Measurements from ENCODE around the gene ACADM. TPM values are rescaled to one million over a fixed set of nuclear protein-coding genes. Genes with fewer than 3 reads are reported as not detected.
"Not testable (repeated sequence)": the region's sequence is repeated elsewhere in the genome, so short reads cannot be mapped to it uniquely, and the experiment has no call there.

ACADM gene
- 100 to 1,000 TPM; 127 to 150 (median 133) TPM for polyA plus RNA-seq (ENCODE audit: insufficient read length in 4 of 4)

DNA sequence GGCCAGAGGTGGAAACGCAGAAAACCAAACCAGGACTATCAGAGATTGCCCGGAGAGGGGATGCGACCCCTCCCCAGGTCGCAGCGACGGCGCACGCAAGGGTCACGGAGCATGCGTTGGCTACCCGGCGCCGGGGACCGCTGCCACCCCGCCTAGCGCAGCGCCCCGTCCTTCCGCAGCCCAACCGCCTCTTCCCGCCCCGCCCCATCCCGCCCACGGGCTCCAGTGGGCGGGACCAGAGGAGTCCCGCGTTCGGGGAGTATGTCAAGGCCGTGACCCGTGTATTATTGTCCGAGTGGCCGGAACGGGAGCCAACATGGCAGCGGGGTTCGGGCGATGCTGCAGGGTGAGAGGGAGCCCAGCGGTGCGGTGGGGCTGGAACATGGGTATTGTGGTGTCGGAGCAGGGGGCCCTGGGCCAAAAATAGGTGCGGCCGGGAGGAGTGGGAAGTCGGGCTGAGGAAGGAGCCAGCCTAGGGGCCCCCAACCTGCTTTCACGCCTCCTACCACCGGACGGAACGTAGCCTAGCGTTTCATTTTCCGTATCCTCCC, at the start of gene ACADM:
ACADM (plus strand) TSS at position 238 of the 551 bp plus-strand sequence; CDS start at position 317, 79 bp downstream.
- DNase-seq (ENCODE audit: low read depth in 4 of 4, low spot score in 3 of 4), result peak; percentile 64 to 77 (median 73)

DNA sequence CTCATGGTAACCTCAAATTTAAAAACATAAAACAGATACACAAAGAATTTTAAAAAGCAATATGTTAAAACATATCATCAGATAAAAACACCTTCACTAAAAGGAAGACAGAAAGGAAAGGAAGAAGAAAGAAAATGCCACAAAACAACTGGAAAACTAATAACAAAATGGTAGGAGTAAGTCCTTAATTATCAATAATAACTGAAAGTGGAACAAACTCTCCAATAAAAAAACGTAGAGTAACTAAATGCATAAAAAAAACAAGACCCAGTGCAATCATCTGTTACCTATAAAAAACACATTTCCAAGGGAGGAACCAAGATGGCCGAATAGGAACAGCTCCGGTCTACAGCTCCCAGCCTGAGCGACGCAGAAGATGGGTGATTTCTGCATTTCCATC, 47.1 kb upstream of the ACADM start:
- no peak for DNase-seq (ENCODE audit: low read depth in 4 of 4, low spot score in 3 of 4)

DNA sequence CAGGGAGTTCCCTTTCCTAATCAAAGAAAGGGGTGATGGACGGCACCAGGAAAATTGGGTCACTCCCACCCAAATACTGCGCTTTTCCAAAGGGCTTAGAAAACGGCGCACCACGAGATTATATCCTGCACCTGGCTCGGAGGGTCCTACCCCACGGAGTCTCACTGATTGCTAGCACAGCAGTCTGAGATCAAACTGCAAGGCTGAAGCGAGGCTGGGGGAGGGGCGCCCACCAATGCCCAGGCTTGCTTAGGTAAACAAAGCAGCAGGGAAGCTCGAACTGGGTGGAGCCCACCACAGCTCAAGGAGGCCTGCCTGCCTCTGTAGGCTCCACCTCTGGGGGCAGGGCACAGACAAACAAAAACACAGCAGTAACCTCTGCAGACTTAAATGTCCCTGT, 46.5 kb upstream of the ACADM start:
- not testable (repeated sequence) for DNase-seq (ENCODE audit: low read depth in 4 of 4, low spot score in 3 of 4)

DNA sequence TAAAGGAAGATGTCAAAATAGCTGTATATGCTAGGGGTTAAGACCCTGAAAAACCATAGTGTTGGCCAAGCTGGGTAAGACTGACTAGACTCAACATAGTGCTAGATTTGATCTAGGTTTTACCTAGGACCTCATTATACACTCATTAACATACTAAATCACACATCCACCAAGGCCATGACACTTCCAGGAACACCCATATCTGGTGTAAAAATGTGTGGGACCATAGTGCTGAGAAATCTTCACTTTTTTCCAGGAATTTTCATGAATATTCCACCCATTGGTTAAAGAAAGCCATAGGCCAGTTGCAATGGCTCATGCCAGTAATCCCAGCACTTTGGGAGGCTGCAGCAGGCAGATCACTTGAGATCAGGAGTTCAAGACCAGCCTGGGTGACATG, 34.0 kb upstream of the ACADM start:
- no peak for DNase-seq (ENCODE audit: low read depth in 4 of 4, low spot score in 3 of 4)

DNA sequence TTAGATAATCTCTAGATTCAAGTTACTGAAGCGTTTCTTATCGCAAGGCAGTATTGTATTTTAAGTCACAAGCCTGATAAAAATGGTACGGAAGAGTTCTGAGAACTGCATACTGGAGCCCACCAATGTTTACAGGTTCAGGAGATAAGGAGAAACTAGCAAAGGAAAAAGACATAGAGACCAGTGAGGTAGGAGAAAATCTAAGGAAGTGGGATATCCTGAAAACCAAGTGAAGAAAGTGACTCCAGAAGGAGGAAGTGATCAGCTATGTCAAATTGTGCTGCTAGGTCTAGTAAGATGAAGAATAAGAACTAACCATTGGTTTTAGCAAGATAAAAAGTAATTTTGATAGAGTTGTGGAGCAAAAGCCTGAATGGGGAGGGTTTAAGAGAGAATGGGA, 31.0 kb upstream of the ACADM start:
- no peak for DNase-seq (ENCODE audit: low read depth in 4 of 4, low spot score in 3 of 4)

DNA sequence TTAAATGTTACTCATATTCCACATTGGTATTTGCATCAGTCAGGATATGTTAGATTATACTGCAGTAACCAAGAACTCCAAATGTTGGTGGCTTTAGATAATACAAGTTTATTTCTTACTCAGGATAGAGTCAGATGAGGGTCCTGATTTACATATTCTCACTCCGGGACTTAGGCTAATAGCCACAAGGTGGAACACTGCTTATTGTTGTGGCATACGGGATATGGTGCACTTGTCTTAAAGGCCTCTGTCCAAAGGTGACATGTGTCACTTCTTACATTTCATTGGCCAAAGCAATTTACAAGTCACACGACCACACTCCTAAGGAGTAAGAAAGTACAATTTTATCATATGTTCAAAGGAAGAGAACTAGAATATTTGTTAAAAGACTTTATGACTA, 28.5 kb upstream of the ACADM start:
- no peak for DNase-seq (ENCODE audit: low read depth in 4 of 4, low spot score in 3 of 4)

DNA sequence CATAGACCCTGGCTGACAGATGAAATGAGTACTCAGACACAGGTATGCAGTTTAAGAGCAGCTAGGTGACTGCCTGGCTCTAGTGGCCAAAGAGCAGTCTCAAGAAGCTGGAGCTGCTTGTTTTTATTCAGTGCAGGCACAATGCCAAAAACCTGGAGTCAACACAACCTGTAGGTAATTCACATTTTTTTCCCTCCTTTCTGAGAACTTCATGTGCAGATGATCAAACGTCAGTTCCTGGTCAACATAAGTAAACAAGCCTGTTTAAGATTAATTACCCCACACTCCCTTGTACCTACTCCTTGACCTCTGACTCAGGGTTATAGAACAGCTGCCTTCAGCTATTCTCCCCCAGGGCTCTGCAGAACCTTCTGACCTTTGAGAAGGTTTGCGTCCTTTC, 17.3 kb upstream of the ACADM start:
- no peak for DNase-seq (ENCODE audit: low read depth in 4 of 4, low spot score in 3 of 4)

DNA sequence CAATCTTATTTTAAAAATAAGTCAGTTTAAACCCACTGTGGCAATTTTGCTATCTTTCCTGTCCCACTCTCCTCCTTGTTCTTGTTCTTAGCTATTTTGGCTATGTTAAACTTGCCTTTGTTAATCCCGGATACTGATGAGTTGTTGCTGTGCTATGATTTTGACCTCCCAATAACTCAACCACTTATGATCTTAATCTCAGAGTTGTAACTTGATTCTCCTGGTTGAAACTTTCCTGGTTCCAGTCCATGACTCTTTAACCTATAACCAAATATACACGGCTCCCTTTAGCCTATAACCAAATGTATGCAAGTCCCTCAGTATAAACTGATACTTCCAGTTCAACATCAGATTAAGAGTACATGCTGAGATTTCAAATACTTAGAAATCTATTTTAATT, 15.6 kb upstream of the ACADM start:
- no peak for DNase-seq (ENCODE audit: low read depth in 4 of 4, low spot score in 3 of 4)

DNA sequence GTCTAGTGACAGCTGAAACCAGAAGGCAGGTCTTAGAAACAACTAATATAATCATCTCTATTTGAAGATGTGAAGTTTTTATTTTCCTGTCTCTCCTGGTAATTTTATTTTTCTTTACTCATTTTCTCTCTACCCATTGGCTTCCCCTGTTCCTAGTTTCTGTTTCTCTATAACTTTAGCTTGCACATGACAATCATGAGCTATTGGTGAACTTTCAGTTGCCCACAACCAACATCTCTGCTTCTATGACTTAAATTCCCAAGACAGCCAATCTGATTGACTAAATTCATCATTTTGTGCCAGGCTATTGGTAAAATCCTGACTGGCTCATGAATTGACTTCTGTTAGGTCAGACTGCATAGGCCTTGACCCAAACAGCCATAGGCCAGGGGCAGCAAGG, 13.7 kb upstream of the ACADM start:
- DNase-seq (ENCODE audit: low read depth in 4 of 4, low spot score in 3 of 4), result no peak

DNA sequence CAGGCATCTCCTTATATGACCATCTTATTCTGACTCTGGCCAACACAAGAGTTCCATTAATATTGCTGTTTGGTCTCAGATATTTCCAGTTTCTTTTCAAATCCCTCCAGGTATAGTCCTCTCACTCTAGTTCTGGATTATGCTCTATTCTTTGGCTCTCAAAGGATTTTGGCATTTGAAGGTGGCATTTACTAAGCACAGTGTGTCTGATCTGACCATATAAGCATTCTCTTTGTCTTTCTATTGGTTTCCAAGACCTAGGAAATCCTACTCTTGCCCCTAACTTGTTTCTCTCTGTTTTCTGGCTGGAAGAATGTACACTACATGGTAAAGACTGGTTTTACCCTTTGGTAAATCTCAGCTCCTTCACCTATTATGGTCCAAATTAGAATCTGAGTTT, 12.7 kb upstream of the ACADM start:
- no peak for DNase-seq (ENCODE audit: low read depth in 4 of 4, low spot score in 3 of 4)

DNA sequence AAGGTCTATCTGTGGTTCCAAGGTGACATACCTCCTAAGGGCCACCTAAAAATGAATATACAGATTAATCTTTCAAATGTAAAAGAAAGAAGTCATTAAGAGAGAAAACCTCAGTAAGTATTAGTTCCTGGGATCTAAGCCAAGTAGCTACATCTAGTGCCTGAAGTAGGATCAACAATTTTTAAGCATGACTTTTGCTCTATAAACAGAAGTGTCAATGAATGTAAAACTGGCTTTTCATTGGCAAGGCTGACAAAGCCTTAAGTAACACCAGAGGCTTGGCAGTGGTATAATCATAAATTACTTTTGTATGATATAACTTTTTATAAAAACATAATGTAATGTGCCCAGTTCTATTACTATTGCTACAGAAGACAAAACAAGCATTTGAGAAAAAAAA, 12.2 kb upstream of the ACADM start:
- DNase-seq (ENCODE audit: low read depth in 4 of 4, low spot score in 3 of 4), result no peak

DNA sequence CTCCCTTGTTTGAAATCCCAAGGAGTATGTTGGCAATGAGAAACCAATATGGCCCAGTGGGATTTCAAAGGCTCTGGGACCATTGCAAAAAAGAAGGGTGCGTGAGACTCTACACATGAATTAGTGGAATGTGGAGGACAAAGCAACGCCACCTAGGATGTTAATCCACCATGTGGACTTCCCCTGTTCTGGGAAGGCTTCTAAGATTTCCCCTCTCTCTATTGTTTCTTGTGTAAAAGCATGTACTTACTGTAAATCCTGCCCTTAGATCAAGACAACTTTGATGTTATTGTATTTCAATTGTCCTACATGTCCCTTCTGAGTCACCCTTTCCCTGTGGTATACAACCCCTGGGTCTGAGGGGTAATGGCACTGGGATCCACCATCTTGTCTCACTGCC, 4.7 kb upstream of the ACADM start:
- no peak for DNase-seq (ENCODE audit: low read depth in 4 of 4, low spot score in 3 of 4)

DNA sequence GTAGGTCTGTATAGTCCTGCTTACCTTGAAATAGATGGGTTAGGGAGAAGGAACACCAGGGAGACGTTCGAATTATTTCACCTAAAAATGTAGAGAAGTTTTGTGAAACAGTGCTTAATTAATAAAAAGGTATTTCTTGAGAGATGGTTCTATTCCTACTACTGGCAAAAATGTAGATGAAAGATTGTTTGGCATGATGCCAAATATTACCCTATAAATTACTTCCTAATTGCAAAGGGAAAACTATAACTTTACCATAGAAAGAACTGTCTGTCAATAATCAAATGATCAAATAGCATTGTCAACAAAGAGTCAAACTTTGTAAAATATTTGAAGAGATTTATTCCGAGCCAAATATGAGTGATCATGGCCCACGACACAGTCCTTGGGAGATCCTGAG, 4.2 kb upstream of the ACADM start:
- DNase-seq (ENCODE audit: low read depth in 4 of 4, low spot score in 3 of 4), result no peak

DNA sequence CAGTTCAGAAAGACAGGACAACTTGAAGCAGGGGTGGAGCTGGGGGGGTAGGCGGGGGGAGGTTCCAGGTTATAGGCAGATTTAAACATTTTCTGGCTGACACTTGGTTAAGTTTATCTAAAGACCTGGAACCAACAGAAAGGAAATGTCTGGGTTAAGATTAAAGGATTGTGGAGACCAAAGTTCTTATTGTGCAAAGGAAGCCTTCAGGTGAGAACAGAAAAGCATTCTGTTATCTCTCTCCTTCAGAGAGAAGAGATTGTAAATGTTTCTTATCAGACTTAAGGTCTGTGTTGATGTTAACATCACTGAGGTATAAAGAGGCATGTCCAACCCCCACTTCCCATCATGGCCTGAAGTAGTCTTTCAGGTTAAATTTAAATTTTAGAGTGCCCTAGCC, 3.7 kb upstream of the ACADM start:
- no peak for DNase-seq (ENCODE audit: low read depth in 4 of 4, low spot score in 3 of 4)

DNA sequence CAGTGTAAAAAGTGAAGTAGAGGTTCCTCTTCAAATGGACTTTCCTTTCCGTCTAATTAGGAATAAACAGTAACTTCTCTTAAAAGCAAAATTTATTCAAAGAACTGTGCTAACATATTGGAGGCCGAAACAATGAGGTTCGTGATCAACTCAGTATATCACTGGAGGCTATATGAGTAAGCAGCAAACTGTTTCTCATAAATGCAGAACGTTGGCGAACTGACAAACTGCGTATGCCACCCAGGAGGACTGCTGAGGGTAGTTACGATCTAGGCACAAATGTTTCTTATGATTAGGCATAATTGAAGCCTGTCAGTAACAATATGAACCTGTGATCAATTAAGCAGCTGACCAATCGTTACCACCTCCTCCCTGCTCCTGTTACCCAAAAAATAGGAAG, 2.3 kb upstream of the ACADM start:
- DNase-seq (ENCODE audit: low read depth in 4 of 4, low spot score in 3 of 4), result not testable (repeated sequence)

DNA sequence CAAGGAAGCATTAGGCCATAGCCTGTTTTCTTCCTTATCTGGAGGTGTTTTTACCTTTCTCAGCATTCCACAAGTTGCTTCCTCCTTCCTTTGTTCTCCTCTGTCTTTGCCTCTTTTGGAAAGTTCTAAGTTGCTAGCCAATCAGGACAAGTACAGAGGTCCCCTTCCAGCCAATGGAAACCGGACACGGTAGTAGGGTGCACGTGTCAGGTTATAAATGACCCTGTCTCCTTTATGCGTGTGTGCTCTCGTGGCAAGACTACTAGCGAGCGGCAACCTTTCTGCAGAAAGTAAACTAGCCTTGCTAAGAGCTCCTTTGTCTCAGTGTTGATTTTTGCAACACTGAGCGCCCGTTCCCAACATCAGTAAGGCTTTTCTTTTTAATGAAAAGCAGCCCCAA, 1.5 kb upstream of the ACADM start:
- no peak for DNase-seq (ENCODE audit: low read depth in 4 of 4, low spot score in 3 of 4)

DNA sequence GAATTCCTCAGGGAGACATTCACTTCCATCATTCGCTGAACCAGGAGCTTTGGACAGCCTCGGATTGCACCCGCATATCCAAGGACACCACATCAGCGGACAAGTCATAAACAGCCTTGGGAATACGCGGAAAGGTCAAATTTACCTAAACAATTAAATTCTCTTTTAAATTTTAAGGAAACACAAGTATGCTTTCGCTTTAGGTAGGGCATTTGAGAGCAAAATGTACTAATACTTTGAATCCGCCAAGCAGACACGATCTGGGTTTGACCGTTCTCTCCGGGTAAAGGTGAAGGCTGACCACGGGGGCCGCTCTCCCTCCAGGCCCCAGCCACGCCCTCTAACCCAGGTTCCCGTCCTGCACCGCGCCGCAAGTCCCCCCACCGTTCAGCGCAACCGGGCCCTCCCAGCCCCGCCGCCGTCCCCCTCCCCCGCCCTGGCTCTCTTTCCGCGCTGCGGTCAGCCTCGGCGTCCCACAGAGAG, 479 bp upstream of the ACADM start:
- peak in 2 of 4 donors; percentile 59 to 61 for DNase-seq (ENCODE audit: low read depth in 4 of 4, low spot score in 3 of 4)

DNA sequence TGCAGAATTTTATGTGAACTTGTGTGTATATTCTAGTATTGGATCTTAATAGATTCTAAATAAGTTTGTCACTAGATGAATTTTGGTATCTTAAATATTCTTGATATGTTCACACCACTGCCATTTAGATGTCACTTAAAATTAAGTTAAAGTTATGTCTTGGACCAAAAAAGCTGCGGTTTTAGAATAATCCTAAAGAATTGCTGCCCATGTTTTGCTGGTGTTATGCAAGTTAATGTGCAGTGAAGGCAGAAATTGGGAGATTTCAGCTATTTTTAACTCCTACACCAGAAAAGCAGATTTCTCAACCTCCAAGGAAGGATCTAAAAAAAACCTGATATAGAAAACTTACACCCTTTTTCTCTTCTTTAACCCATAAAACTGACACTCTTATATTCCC, 757 bp downstream of the ACADM start:
- no peak for DNase-seq (ENCODE audit: low read depth in 4 of 4, low spot score in 3 of 4)

DNA sequence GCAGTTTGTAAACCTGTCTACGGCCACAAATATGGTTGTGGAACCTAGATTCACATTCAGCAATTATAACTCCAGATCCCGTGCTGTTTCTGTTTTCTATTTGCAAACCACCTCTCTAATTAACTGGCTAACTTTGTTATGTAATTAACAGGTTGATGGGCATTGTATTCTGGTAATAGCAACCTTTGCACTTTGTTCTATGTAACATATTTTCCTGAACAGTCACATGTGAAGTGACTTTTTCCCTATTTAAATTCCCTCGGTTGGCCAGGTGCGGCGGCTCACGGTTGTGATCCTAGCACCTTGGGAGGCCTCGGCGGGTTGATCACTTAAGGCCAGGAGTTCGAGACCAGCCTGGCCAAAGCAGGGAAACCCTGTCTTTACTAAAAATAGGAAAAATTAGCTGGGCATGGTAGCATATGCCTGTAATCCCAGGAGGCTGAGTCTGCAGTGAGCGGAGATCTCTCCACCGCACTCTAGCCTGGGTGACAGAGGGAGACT, 1.4 kb downstream of the ACADM start:
- no peak for DNase-seq (ENCODE audit: low read depth in 4 of 4, low spot score in 3 of 4)

DNA sequence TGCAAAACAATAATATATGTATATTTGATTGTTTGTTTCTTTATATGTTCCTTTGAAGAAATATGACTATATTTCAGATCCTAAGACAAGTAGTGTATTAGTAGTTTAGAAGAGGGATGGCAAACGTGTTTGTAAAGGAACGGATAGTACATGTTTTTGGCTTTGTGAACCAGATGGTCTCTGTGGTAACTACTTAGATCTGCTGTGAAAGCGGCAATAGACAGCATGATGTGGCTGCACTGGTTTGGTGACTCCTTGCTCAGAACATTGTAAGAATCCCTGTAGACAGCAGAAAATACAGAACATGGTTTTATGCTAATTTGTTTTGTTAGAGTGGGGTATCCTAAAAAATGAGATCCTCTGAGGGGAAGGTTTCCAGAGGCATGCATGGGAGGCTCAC, 3.1 kb downstream of the ACADM start:
- no peak for DNase-seq (ENCODE audit: low read depth in 4 of 4, low spot score in 3 of 4)

DNA sequence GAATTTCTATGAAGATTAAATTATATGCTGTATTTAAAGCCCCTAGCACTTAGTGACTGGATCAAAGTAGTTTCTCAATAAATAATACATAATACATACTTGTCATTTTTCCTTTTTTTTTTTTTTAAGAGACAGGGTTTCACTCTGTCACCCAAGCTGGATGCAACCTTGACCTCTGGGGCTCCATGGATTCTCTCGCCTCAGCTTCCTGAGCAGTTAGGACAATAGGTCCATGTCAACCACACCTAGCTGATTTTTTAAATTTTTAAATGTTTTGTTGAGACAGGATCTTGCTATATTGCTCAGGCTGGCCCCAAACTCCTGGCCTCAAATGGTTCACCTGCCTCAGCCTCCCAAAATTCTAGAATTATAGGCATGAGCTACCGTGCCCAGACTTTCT, 5.9 kb downstream of the ACADM start:
- DNase-seq (ENCODE audit: low read depth in 4 of 4, low spot score in 3 of 4), result no peak

DNA sequence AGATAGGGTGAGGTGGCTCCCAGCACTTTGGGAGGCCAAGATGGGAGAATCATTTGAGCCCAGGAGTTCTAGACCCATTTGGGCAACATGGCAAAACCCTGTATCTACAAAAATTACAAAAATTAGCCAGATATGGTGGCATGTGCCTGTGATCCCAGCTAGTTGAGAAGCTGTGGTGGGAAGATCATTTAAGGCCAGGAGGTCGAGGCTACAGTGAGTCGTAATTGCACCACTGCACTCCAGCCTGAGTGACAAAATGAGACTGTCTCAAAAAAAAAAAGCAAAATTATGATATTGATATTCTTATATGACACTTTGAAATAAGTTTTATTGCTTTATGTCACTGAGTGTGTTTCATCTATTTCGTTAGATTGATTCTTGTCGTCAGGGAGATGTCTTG, 7.4 kb downstream of the ACADM start:
- DNase-seq (ENCODE audit: low read depth in 4 of 4, low spot score in 3 of 4), result no peak

DNA sequence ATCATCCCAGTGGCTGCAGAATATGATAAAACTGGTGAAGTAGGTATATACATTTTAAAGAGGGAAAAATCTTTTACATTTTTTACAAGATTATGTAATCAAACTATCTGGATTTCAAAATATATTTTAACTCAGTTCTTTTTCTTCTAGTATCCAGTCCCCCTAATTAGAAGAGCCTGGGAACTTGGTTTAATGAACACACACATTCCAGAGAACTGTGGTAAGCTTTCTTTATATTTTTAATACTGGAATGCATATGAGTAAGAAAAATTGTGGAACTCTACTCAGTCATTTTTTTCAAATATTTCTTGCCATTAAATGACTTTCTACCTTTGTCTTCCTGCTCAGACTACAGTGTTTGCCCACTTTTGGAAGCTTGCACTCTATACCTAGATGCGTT, 8.2 kb downstream of the ACADM start:
- DNase-seq (ENCODE audit: low read depth in 4 of 4, low spot score in 3 of 4), result no peak
